PC-3 (cell line): ENCODE results near the gene AKAP17A. TPM values are rescaled to one million over a fixed set of nuclear protein-coding genes. Genes with fewer than 3 reads are reported as not detected.

Experiments
- ATAC-seq: fragments of 200-7000 bp; cut with Tn5 transposase; 2 replicates; pipeline ENCODE4 v1.9.1; 2020; ENCODE audit warnings: mild to moderate bottlenecking, moderate library complexity
- BruUV-seq: library from RNA; stranded (reverse); fragments of 400-500 nt; replicated peaks from 2 replicates; lab custom pipeline; 2021; lab: Mats Ljungman, UMichigan
- CTCF ChIA-PET: fragments of 300-600 bp; sonication (Branson Sonifier 250); formaldehyde crosslinking; loops from one replicate; lab custom pipeline; 2022; ENCODE audit warnings: antibody characterized with exemption; lab: Charles Lee
- POLR2A ChIA-PET: fragments of 300-600 bp; sonication (Branson Sonifier 250); formaldehyde crosslinking; loops from one replicate; lab custom pipeline; 2022; ENCODE audit warnings: antibody characterized with exemption; ENCODE audit not compliant: unreplicated experiment; lab: Charles Lee
- DNase-seq: peaks from one replicate; pipeline ENCODE4 v3.0.0-alpha.2; 2015
- H2AFZ ChIP-seq: fragments of 300-600 bp; sonication (generic); 2 replicates; pipeline ENCODE4 v1.6.0; 2016; ENCODE audit warnings: antibody characterized with exemption, low read length
- H3F3A ChIP-seq: fragments of 300-600 bp; sonication (generic); one replicate; pipeline ENCODE4 v1.6.0; 2017; ENCODE audit warnings: antibody characterized with exemption, low read length, control low read depth, mild to moderate bottlenecking; ENCODE audit not compliant: unreplicated experiment
- H3K27ac ChIP-seq: fragments of 300-600 bp; sonication (generic); 2 replicates; pipeline ENCODE4 v1.5.1; 2016; ENCODE audit warnings: mild to moderate bottlenecking, low read length
- H3K27me3 ChIP-seq: fragments of 300-600 bp; sonication (generic); 2 replicates; pipeline ENCODE4 v1.6.1; 2016; ENCODE audit warnings: low read length, mixed read lengths
- H3K36me3 ChIP-seq: fragments of 300-600 bp; sonication (generic); 2 replicates; pipeline ENCODE4 v1.6.1; 2016; ENCODE audit warnings: low read depth, mixed run types, low read length, mixed read lengths
- H3K4me1 ChIP-seq: fragments of 300-600 bp; sonication (generic); 2 replicates; pipeline ENCODE4 v1.5.1; 2016; ENCODE audit warnings: low read length; ENCODE audit not compliant: insufficient read depth
- H3K4me2 ChIP-seq: fragments of 300-600 bp; sonication (generic); 2 replicates; pipeline ENCODE4 v1.6.0; 2016; ENCODE audit warnings: low read length
- H3K4me3 ChIP-seq: fragments of 300-600 bp; sonication (generic); 2 replicates; pipeline ENCODE4 v1.5.1; 2016; ENCODE audit warnings: mild to moderate bottlenecking, low read length, mixed read lengths
- H3K79me2 ChIP-seq: fragments of 300-600 bp; sonication (generic); 2 replicates; pipeline ENCODE4 v1.6.1; 2017; ENCODE audit warnings: low read length, mixed read lengths
- H3K9ac ChIP-seq: fragments of 300-600 bp; sonication (generic); 2 replicates; pipeline ENCODE4 v1.6.0; 2016; ENCODE audit warnings: mild to moderate bottlenecking, low read length
- H3K9me2 ChIP-seq: fragments of 300-600 bp; sonication (generic); replicated peaks from 2 replicates; pipeline ENCODE4 v1.6.1; 2016; ENCODE audit warnings: mixed run types, low read length, mixed read lengths
- H3K9me3 ChIP-seq: fragments of 300-600 bp; sonication (generic); 2 replicates; pipeline ENCODE4 v1.6.1; 2016; ENCODE audit warnings: low read length, mixed read lengths
- H4K20me1 ChIP-seq: fragments of 300-600 bp; sonication (generic); 2 replicates; pipeline ENCODE4 v1.6.1; 2016; ENCODE audit warnings: low read length, mixed read lengths
- CTCF ChIP-seq: fragments of 300-600 bp; sonication (generic); conservative IDR thresholded peaks from 2 replicates; pipeline ENCODE4 v1.5.1; 2017; ENCODE audit warnings: antibody characterized with exemption, low read depth, mild to moderate bottlenecking, low read length
- EZH2 ChIP-seq: fragments of 300-600 bp; sonication (generic); IDR thresholded peaks from one replicate; pipeline ENCODE4 v1.6.1; 2017; ENCODE audit warnings: antibody characterized with exemption, mild to moderate bottlenecking, low read length; ENCODE audit not compliant: unreplicated experiment
- EZH2phosphoT487 ChIP-seq: fragments of 300-600 bp; sonication (generic); IDR thresholded peaks from 2 replicates; pipeline ENCODE4 v1.6.1; 2018; ENCODE audit warnings: mild to moderate bottlenecking, antibody characterized with exemption, low read length, borderline replicate concordance
- intact Hi-C: fragments of 100-400 bp; cut with micrococcal nuclease; formaldehyde crosslinking; loops from 2 replicates; pipeline ENCODE4 v1.9.0; 2023
- total RNA-seq: library from RNA; depleted of rRNA; stranded (reverse); fragments of >200 nt; gene quantifications from 2 replicates; pipeline ENCODE4 v1.2.3, GENCODE V29; 2014

Gene AKAP17A
- total RNA-seq, 1 experiment from 2014 or later: 36.8 TPM

GRCh38 chrX:1601768-1602085, 10.3 kb downstream of the AKAP17A start:
- Histone ChIP-seq H2AFZ (no peak overlapping the region), H3K9me3 (no peaks in the 10 kb centered on the region), H3K4me3 (no peak overlapping the region), H4K20me1 (no peaks in the 10 kb centered on the region), H3K27me3 (no peaks in the 10 kb centered on the region), H3K4me1 (no peaks in the 10 kb centered on the region), H3K9ac (no peak overlapping the region), H3K4me2 (no peak overlapping the region), H3F3A (no peaks in the 10 kb centered on the region), H3K36me3 (peaks cover 16% of the 10 kb centered on the region), H3K79me2 (peaks cover 6% of the 10 kb centered on the region; the same call in 1 of the 2 replicates), H3K9me2 (no peaks in the 10 kb centered on the region), H3K27ac (no peak overlapping the region)
- ChIA-PET CTCF (no interaction called here), POLR2A (no interaction called here)
- TF ChIP-seq CTCF (no peak), EZH2 (no peak), EZH2phosphoT487 (no peak)
- intact Hi-C loops: no loop called here
- BruUV-seq: TSS peak; percentile 52
- DNase-seq (no peak), ATAC-seq (no peak)

DNA sequence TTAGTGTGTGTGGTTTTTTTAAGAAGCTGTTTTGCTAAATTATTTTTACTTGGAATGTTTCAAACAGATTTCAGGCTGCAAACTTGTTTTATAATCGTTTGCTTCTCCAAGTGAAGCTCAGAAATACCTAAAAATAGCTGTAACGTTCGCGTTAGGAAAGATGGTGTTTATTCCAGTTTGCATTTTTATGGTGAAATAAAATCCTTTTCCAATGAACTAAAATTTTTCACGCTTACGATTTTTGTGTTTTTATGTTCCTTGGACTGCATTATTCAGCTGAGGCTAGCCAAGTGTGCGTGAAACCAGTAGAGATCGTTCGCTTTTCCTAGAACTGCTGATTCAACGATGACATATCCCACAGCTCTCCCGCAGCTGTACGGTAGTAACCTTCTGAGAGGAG, 10.9 kb downstream of the AKAP17A start:
- Histone ChIP-seq H3K9me2 (no peaks in the 10 kb centered on the region), H3K4me1 (no peaks in the 10 kb centered on the region), H3K4me2 (no peak overlapping the region), H3K4me3 (no peak overlapping the region), H2AFZ (no peak overlapping the region), H4K20me1 (no peaks in the 10 kb centered on the region), H3K9ac (no peak overlapping the region), H3F3A (no peaks in the 10 kb centered on the region), H3K27me3 (no peaks in the 10 kb centered on the region), H3K9me3 (no peaks in the 10 kb centered on the region), H3K36me3 (peaks cover 11% of the 10 kb centered on the region), H3K79me2 (0 out of 2 replicates have a peak, but pooled peaks cover under 1% of the 10 kb centered on the region), H3K27ac (no peak overlapping the region)
- intact Hi-C loops: no loop called here
- ATAC-seq (no peak), DNase-seq (no peak)
- ChIA-PET POLR2A (no interaction called here), CTCF (no interaction called here)
- no TSS peak for BruUV-seq
- TF ChIP-seq CTCF: no peak

GRCh38 chrX:1606496-1606895, 15.1 kb downstream of the AKAP17A start:
- Histone ChIP-seq H3K27ac (no peak overlapping the region), H4K20me1 (no peaks in the 10 kb centered on the region), H3K79me2 (no peaks in the 10 kb centered on the region), H3F3A (no peaks in the 10 kb centered on the region), H3K4me1 (no peaks in the 10 kb centered on the region), H3K4me2 (no peak overlapping the region), H3K9me2 (no peaks in the 10 kb centered on the region), H3K36me3 (peaks cover 11% of the 10 kb centered on the region), H3K9me3 (no peaks in the 10 kb centered on the region), H2AFZ (no peak overlapping the region), H3K9ac (no peak overlapping the region), H3K4me3 (no peak overlapping the region), H3K27me3 (no peaks in the 10 kb centered on the region)
- ChIA-PET POLR2A (no interaction called here), CTCF (no interaction called here)
- intact Hi-C loops: no loop called here
- no peak for ATAC-seq
- no peak for DNase-seq
- TF ChIP-seq CTCF: no peak
- TF ChIP-seq EZH2phosphoT487: no peak
- no peak for TF ChIP-seq EZH2
- BruUV-seq: no TSS peak
